Measurements from ENCODE around the gene NFKBIE. TPM values are rescaled to one million over a fixed set of nuclear protein-coding genes. Genes with fewer than 3 reads are reported as not detected.

The NFKBIE gene
- total and polyA plus RNA-seq, 12 donors, result 1.5 to 8.7 (median 3.6) TPM

GRCh38 chr6:44258921-44259320 is 6.4 kb downstream of the NFKBIE start:
- H3K27ac ChIP-seq, result no peak overlapping the region
- H3K9me3 ChIP-seq, result no peaks in the 10 kb centered on the region
- no peak for DNase-seq
- no peak overlapping the region for H3K4me3 ChIP-seq
- no peak for TF ChIP-seq CTCF (IDR thresholded peaks at IDR 0.05)
- no peaks in the 10 kb centered on the region for H3K27me3 ChIP-seq
- WGBS, 2 donors, result 92% methylated on average over 3 of the region's 3 CpGs
- peaks cover 23 to 64% (median 30%) of the 10 kb centered on the region in 9 donors for H3K4me1 ChIP-seq
- intact Hi-C loops (cut with DNase I), result loop anchor here in 4 of 10 donors (5.0 to 10.0 kb wide), 3 partner anchors 87 to 164 kb away; no protein-coding TSS in a partner anchor
- peaks cover 0 to 65% (median 13%) of the 10 kb centered on the region in 9 donors for H3K36me3 ChIP-seq
- ATAC-seq, result no peak

GRCh38 chr6:44258325-44258863 is 7.0 kb downstream of the NFKBIE start:
- H3K4me1 ChIP-seq, result peaks cover 21 to 60% (median 30%) of the 10 kb centered on the region in 9 donors
- no peak for TF ChIP-seq CTCF (IDR thresholded peaks at IDR 0.05)
- DNase-seq (no peak), ATAC-seq (no peak)
- intact Hi-C loops (cut with DNase I), result loop anchor here in 4 of 10 donors (5.0 to 10.0 kb wide), 3 partner anchors 86 to 164 kb away; no protein-coding TSS in a partner anchor
- no peak overlapping the region for H3K4me3 ChIP-seq
- no peaks in the 10 kb centered on the region for H3K27me3 ChIP-seq
- H3K27ac ChIP-seq, result peak overlapping the region in 6 of 10 donors; percentile 24 to 97 (median 96)
- no peaks in the 10 kb centered on the region for H3K9me3 ChIP-seq
- H3K36me3 ChIP-seq, result peaks cover 0 to 70% (median 18%) of the 10 kb centered on the region in 9 donors
- 88 to 92% methylated on average over 9 of the region's 9 CpGs for WGBS, 2 donors

GRCh38 chr6:44257753-44258324 is 7.5 kb downstream of the NFKBIE start:
- no peaks in the 10 kb centered on the region for H3K9me3 ChIP-seq
- H3K27ac ChIP-seq, result peak overlapping the region; percentile 87 to 98 (median 96)
- H3K27me3 ChIP-seq, result no peaks in the 10 kb centered on the region
- WGBS, 2 donors, result 26 to 28% methylated on average over 15 of the region's 15 CpGs
- peak overlapping the region in 9 of 10 donors; percentile 95 to 100 (median 98) for H3K4me3 ChIP-seq
- peaks cover 0 to 75% (median 24%) of the 10 kb centered on the region in 9 donors for H3K36me3 ChIP-seq
- DNase-seq (no peak), ATAC-seq (peak in 2 of 8 donors; percentile 1 to 2)
- TF ChIP-seq CTCF (IDR thresholded peaks at IDR 0.05), result peak in 3 of 9 donors; percentile 2 to 22 (median 10)
- intact Hi-C loops (cut with DNase I), result loop anchor here in 4 of 10 donors (2.0 to 10.0 kb wide), 4 partner anchors 37 to 163 kb away; no protein-coding TSS in a partner anchor
- peaks cover 16 to 60% (median 28%) of the 10 kb centered on the region in 9 donors for H3K4me1 ChIP-seq

GRCh38 chr6:44257025-44257752 is 8.2 kb downstream of the NFKBIE start, which contains the start of gene SLC35B2:
TSS of gene SLC35B2 (minus strand) at chr6:44257528. CDS start at chr6:44257410, 118 bp downstream.
- intact Hi-C loops (cut with DNase I), result loop anchor here in 4 of 10 donors (2.0 to 10.0 kb wide), 4 partner anchors 36 to 162 kb away; no protein-coding TSS in a partner anchor
- Histone ChIP-seq H3K36me3 (peaks cover 0 to 75% (median 30%) of the 10 kb centered on the region in 9 donors), H3K27ac (peak within 1 kb of the TSS; percentile 87 to 98 (median 96)), H3K9me3 (no peaks in the 10 kb centered on the region), H3K27me3 (no peaks in the 10 kb centered on the region), H3K4me1 (peaks cover 11 to 58% (median 22%) of the 10 kb centered on the region in 9 donors), H3K4me3 (peak within 1 kb of the TSS; percentile 80 to 100 (median 98))
- ATAC-seq (peak; percentile 66 to 89 (median 76)), DNase-seq (peak; percentile 68 to 70)
- 0 to 1% methylated on average over 63 to 80 of the region's 80 CpGs for WGBS, 2 donors
- peak; percentile 55 to 94 (median 80) for TF ChIP-seq CTCF (IDR thresholded peaks at IDR 0.05)

Data from heart right ventricle (tissue), 16 donors.